SK-N-SH treated with all-trans-retinoic acid at 6 μM for 48 hours (cell line): ENCODE results near the gene VILL.

ENCODE experiments used
- ATAC-seq: fragments of 200-7000 bp; cut with Tn5 transposase; 3 replicates; pipeline ENCODE4 v1.9.1; 2020; ENCODE audit warnings: mild to moderate bottlenecking, moderate library complexity
- ARNTL ChIP-seq: fragments of 450-650 bp; formaldehyde crosslinking; IDR thresholded peaks from 2 replicates; pipeline ENCODE4 v1.5.0; 2020; ENCODE audit warnings: low read depth, mild to moderate bottlenecking, moderate library complexity, borderline replicate concordance
- BACH2 ChIP-seq: fragments of 250-450 bp; sonication (Bioruptor Pico); IDR thresholded peaks from 2 replicates; pipeline ENCODE4 v1.9.0; 2021; ENCODE audit warnings: mild to moderate bottlenecking, borderline replicate concordance
- CSDC2 ChIP-seq: fragments of 250-450 bp; sonication (Bioruptor Pico); IDR thresholded peaks from 2 replicates; pipeline ENCODE4 v1.5.0; 2020; ENCODE audit warnings: mild to moderate bottlenecking, moderate library complexity
- GLIS3 ChIP-seq: fragments of 250-450 bp; sonication (Bioruptor Pico); IDR thresholded peaks from 2 replicates; pipeline ENCODE4 v1.5.0; 2020; ENCODE audit warnings: mild to moderate bottlenecking, moderate library complexity
- ISL1 ChIP-seq: fragments of 250-450 bp; sonication (Bioruptor Pico); IDR thresholded peaks from 2 replicates; pipeline ENCODE4 v2.1.2; 2022; ENCODE audit warnings: mild to moderate bottlenecking, moderate library complexity
- OSR1 ChIP-seq: fragments of 250-450 bp; sonication (Bioruptor Pico); IDR thresholded peaks from 2 replicates; pipeline ENCODE4 v1.8.0; 2022; ENCODE audit warnings: moderate library complexity, mild to moderate bottlenecking, inconsistent platforms
- PPARA ChIP-seq: fragments of 250-450 bp; sonication (Bioruptor Pico); IDR thresholded peaks from 2 replicates; pipeline ENCODE4 v1.5.0; 2020; ENCODE audit warnings: mild to moderate bottlenecking, borderline replicate concordance
- RARB ChIP-seq: fragments of 250-450 bp; sonication (Bioruptor Pico); IDR thresholded peaks from 2 replicates; pipeline ENCODE4 v1.8.0; 2021; ENCODE audit warnings: mild to moderate bottlenecking, moderate library complexity
- SNAI2 ChIP-seq: fragments of 250-450 bp; sonication (Bioruptor Pico); IDR thresholded peaks from 2 replicates; pipeline ENCODE4 v1.5.0; 2020; ENCODE audit warnings: mild to moderate bottlenecking, moderate library complexity
- TCF4 ChIP-seq: fragments of 250-450 bp; sonication (Bioruptor Pico); IDR thresholded peaks from 2 replicates; pipeline ENCODE4 v1.8.0; 2021; ENCODE audit warnings: mild to moderate bottlenecking, moderate library complexity, borderline replicate concordance
- TOX ChIP-seq: fragments of 250-450 bp; sonication (Bioruptor Pico); IDR thresholded peaks from 2 replicates; pipeline ENCODE4 v1.8.0; 2021; ENCODE audit warnings: mild to moderate bottlenecking, moderate library complexity, borderline replicate concordance
- ZC3H10 ChIP-seq: fragments of 250-450 bp; sonication (Bioruptor Pico); IDR thresholded peaks from 2 replicates; pipeline ENCODE4 v1.5.1; 2021; ENCODE audit warnings: mild to moderate bottlenecking, moderate library complexity
- ZFP3 ChIP-seq: fragments of 250-450 bp; sonication (Bioruptor Pico); IDR thresholded peaks from 2 replicates; pipeline ENCODE4 v1.5.0; 2020; ENCODE audit warnings: mild to moderate bottlenecking, moderate library complexity
- ZFP30 ChIP-seq: fragments of 450-650 bp; formaldehyde crosslinking; IDR thresholded peaks from 2 replicates; pipeline ENCODE4 v1.5.0; 2022; ENCODE audit warnings: mild to moderate bottlenecking, moderate library complexity
- ZNF565 ChIP-seq: fragments of 450-650 bp; formaldehyde crosslinking; conservative IDR thresholded peaks from 2 replicates; pipeline ENCODE4 v1.5.0; 2020; ENCODE audit warnings: low read depth, mild to moderate bottlenecking, moderate library complexity
- ZNF70 ChIP-seq: fragments of 450-650 bp; formaldehyde crosslinking; IDR thresholded peaks from 2 replicates; pipeline ENCODE4 v1.5.0; 2020; ENCODE audit warnings: mild to moderate bottlenecking, moderate library complexity
- ZNF8 ChIP-seq: fragments of 450-650 bp; formaldehyde crosslinking; IDR thresholded peaks from 2 replicates; pipeline ENCODE4 v1.5.0; 2020; ENCODE audit warnings: mild to moderate bottlenecking, moderate library complexity
- TF ChIP-seq, protein P1 (sequence below): fragments of 250-450 bp; sonication (Bioruptor Pico); IDR thresholded peaks from 2 replicates; pipeline ENCODE4 v1.5.1; 2020; ENCODE audit warnings: low read depth, mild to moderate bottlenecking, moderate library complexity
- TF ChIP-seq, protein P2 (sequence below): fragments of 250-450 bp; sonication (Bioruptor Pico); IDR thresholded peaks from 2 replicates; pipeline ENCODE4 v1.5.1; 2021; ENCODE audit warnings: mild to moderate bottlenecking, moderate library complexity
- TF ChIP-seq, protein P3 (sequence below): fragments of 250-450 bp; sonication (Bioruptor Pico); IDR thresholded peaks from 2 replicates; pipeline ENCODE4 v1.8.0; 2021; ENCODE audit warnings: low read depth, mild to moderate bottlenecking, moderate library complexity, borderline replicate concordance
- TF ChIP-seq, protein P4 (sequence below): fragments of 250-450 bp; sonication (Bioruptor Pico); IDR thresholded peaks from 2 replicates; pipeline ENCODE4 v1.8.0; 2020; ENCODE audit warnings: mild to moderate bottlenecking, moderate library complexity, borderline replicate concordance

The VILL gene

DNA sequence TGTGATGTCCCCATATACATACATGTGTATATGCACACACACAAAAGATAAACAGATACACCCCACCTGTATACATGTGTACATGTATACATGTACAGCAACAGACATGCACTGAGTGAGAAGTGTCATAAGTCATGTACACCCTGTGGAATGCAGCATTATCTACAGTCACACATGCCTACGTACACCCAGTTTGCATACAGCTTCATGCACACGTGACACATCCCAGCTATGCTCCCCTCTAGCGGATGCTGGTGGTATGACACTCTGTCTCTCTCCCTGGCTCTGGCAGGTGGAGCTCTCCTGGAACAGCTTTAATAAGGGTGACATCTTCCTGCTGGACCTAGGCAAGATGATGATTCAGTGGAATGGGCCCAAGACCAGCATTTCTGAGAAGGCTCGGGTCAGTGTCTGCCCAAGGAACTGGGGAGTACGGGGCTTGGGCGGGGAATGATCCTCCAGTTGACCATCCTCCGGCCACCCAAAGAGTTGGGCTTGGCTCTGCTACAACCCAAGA lies 6.3 kb downstream of the VILL start:
- peak; percentile 60 for ATAC-seq
- TF ChIP-seq, protein P1, sequence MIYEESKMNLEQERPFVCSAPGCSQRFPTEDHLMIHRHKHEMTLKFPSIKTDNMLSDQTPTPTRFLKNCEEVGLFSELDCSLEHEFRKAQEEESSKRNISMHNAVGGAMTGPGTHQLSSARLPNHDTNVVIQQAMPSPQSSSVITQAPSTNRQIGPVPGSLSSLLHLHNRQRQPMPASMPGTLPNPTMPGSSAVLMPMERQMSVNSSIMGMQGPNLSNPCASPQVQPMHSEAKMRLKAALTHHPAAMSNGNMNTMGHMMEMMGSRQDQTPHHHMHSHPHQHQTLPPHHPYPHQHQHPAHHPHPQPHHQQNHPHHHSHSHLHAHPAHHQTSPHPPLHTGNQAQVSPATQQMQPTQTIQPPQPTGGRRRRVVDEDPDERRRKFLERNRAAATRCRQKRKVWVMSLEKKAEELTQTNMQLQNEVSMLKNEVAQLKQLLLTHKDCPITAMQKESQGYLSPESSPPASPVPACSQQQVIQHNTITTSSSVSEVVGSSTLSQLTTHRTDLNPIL, result no peak
- TF ChIP-seq PPARA (CRISPR knock-in tag) (no peak), CSDC2 (CRISPR knock-in tag) (no peak), ZFP3 (no peak), TOX (CRISPR knock-in tag) (no peak), SNAI2 (CRISPR knock-in tag) (no peak), ISL1 (CRISPR knock-in tag) (no peak)

DNA sequence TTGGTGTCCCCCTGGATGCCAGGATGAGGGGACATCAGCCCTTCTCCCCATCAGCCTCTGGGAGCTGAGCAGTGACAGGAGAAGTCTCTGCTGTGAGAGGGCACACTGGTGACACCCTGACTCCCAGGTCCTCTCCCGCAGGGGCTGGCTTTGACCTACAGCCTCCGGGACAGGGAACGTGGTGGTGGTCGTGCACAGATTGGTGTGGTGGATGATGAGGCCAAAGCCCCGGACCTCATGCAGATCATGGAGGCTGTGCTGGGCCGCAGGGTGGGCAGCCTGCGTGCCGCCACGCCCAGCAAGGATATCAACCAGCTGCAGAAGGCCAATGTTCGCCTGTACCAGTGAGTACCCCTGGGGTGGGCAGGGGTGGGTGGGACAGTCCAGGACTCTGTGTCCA lies 6.8 kb downstream of the VILL start:
- TF ChIP-seq CSDC2 (CRISPR knock-in tag) (no peak), SNAI2 (CRISPR knock-in tag) (no peak), BACH2 (CRISPR knock-in tag) (no peak), OSR1 (CRISPR knock-in tag) (no peak), ZNF8 (CRISPR knock-in tag) (no peak), ZNF70 (CRISPR knock-in tag) (no peak), ISL1 (CRISPR knock-in tag) (no peak), TCF4 (CRISPR knock-in tag) (no peak), ZFP3 (no peak), RARB (CRISPR knock-in tag) (no peak), ZNF565 (CRISPR knock-in tag) (no peak), ZC3H10 (CRISPR knock-in tag) (no peak), ZFP30 (CRISPR knock-in tag) (no peak)
- TF ChIP-seq, protein P1, result no peak
- TF ChIP-seq, protein P2, sequence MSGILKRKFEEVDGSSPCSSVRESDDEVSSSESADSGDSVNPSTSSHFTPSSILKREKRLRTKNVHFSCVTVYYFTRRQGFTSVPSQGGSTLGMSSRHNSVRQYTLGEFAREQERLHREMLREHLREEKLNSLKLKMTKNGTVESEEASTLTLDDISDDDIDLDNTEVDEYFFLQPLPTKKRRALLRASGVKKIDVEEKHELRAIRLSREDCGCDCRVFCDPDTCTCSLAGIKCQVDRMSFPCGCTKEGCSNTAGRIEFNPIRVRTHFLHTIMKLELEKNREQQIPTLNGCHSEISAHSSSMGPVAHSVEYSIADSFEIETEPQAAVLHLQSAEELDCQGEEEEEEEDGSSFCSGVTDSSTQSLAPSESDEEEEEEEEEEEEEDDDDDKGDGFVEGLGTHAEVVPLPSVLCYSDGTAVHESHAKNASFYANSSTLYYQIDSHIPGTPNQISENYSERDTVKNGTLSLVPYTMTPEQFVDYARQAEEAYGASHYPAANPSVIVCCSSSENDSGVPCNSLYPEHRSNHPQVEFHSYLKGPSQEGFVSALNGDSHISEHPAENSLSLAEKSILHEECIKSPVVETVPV, result no peak
- TF ChIP-seq, protein P3, sequence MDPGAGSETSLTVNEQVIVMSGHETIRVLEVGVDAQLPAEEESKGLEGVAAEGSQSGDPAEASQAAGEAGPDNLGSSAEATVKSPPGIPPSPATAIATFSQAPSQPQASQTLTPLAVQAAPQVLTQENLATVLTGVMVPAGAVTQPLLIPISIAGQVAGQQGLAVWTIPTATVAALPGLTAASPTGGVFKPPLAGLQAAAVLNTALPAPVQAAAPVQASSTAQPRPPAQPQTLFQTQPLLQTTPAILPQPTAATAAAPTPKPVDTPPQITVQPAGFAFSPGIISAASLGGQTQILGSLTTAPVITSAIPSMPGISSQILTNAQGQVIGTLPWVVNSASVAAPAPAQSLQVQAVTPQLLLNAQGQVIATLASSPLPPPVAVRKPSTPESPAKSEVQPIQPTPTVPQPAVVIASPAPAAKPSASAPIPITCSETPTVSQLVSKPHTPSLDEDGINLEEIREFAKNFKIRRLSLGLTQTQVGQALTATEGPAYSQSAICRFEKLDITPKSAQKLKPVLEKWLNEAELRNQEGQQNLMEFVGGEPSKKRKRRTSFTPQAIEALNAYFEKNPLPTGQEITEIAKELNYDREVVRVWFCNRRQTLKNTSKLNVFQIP, result no peak
- TF ChIP-seq, protein P4, sequence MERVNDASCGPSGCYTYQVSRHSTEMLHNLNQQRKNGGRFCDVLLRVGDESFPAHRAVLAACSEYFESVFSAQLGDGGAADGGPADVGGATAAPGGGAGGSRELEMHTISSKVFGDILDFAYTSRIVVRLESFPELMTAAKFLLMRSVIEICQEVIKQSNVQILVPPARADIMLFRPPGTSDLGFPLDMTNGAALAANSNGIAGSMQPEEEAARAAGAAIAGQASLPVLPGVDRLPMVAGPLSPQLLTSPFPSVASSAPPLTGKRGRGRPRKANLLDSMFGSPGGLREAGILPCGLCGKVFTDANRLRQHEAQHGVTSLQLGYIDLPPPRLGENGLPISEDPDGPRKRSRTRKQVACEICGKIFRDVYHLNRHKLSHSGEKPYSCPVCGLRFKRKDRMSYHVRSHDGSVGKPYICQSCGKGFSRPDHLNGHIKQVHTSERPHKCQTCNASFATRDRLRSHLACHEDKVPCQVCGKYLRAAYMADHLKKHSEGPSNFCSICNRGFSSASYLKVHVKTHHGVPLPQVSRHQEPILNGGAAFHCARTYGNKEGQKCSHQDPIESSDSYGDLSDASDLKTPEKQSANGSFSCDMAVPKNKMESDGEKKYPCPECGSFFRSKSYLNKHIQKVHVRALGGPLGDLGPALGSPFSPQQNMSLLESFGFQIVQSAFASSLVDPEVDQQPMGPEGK (CRISPR knock-in tag), result no peak
- no peak for ATAC-seq

DNA sequence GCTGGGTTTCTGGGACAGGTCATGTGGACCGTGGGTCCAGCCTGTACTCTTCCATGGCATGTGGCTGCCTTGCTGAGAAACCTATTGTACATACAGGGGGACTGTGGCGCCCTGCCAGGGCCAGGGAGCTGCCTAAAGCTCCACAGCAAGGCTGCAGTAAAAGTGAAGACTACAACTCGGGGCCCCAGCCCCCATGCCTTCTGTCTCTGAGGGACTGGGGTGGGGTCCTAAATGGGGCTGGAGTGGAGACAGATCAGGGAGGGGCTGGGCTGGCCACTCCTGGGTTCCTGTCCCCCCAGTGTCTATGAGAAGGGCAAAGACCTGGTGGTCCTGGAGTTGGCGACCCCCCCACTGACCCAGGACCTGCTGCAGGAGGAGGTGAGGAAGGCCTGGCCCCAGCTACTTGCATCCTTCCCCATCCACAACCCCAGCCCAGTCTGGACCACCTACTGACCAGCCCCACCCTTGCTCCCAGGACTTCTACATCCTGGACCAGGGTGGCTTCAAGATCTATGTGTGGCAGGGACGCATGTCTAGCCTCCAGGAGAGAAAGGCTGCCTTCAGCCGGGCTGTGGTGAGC lies 7.3 kb downstream of the VILL start:
- ATAC-seq, result no peak
- TF ChIP-seq RARB (CRISPR knock-in tag) (no peak), PPARA (CRISPR knock-in tag) (no peak), GLIS3 (CRISPR knock-in tag) (no peak), ZNF70 (CRISPR knock-in tag) (no peak), ARNTL (CRISPR knock-in tag) (no peak), ISL1 (CRISPR knock-in tag) (no peak), ZFP30 (CRISPR knock-in tag) (no peak), ZNF565 (CRISPR knock-in tag) (no peak)
- TF ChIP-seq, protein P1, result no peak
- TF ChIP-seq, protein P2, result no peak
- TF ChIP-seq, protein P4 (CRISPR knock-in tag), result no peak
